Ishikawa (cell line): ENCODE measurements around the gene LBX2.

ENCODE experiments used
- CEBPB ChIP-seq: IDR thresholded peaks from 2 replicates; pipeline ENCODE4 v1.6.1; 2012
- CREB1 ChIP-seq: IDR thresholded peaks from 2 replicates; pipeline ENCODE4 v1.6.1; 2012; ENCODE audit warnings: low read depth
- EGR1 ChIP-seq: IDR thresholded peaks from 2 replicates; pipeline ENCODE4 v1.6.1; 2012
- EP300 ChIP-seq: IDR thresholded peaks from 2 replicates; pipeline ENCODE4 v1.6.1; 2012; ENCODE audit warnings: borderline replicate concordance
- FOXM1 ChIP-seq: IDR thresholded peaks from 2 replicates; pipeline ENCODE4 v1.6.1; 2012; ENCODE audit warnings: low read depth, borderline replicate concordance
- NFIC ChIP-seq: IDR thresholded peaks from 2 replicates; pipeline ENCODE4 v1.6.1; 2012
- RAD21 ChIP-seq: IDR thresholded peaks from 2 replicates; pipeline ENCODE4 v1.6.1; 2012; ENCODE audit warnings: low read depth
- TAF1 ChIP-seq: IDR thresholded peaks from 2 replicates; pipeline ENCODE4 v1.6.1; 2012; ENCODE audit warnings: low read depth, mild to moderate bottlenecking
- TCF12 ChIP-seq: IDR thresholded peaks from 2 replicates; pipeline ENCODE4 v1.6.1; 2012; ENCODE audit warnings: low read depth
- TEAD4 ChIP-seq: IDR thresholded peaks from 2 replicates; pipeline ENCODE4 v1.6.1; 2012
- USF1 ChIP-seq: IDR thresholded peaks from 2 replicates; pipeline ENCODE4 v1.6.1; 2012
- YY1 ChIP-seq: IDR thresholded peaks from 2 replicates; pipeline ENCODE4 v1.6.1; 2012; ENCODE audit warnings: low read depth
- ZBTB7A ChIP-seq: IDR thresholded peaks from 2 replicates; pipeline ENCODE4 v1.6.1; 2012; ENCODE audit warnings: low read depth
- TF ChIP-seq, protein P1 (sequence below): IDR thresholded peaks from 2 replicates; pipeline ENCODE4 v1.6.1; 2012
- TF ChIP-seq, protein P2 (sequence below): IDR thresholded peaks from 2 replicates; pipeline ENCODE4 v1.6.1; 2012; ENCODE audit warnings: low read depth, mild to moderate bottlenecking

LBX2 gene

DNA sequence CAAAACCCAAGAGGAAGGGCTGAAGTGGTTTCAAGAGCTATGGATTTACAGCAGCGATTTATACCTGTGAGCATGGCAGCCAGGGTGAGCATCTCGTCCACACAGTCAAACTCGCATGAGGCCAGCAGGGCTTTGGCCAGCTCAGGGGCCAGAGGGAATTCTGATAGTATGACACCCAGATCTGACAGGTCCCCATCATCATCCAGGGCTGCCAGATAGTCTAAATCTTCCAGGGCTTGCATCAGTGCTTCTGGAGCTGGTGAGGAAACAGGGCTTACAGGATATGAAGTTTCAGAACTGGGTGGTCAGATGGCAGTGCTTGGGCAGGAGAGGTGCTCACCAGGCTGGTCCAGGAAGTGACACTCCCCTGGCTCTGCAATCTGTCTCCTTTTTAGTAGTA, 23.1 kb upstream of the LBX2 start:
- TF ChIP-seq, protein P1, sequence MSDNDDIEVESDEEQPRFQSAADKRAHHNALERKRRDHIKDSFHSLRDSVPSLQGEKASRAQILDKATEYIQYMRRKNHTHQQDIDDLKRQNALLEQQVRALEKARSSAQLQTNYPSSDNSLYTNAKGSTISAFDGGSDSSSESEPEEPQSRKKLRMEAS: no peak
- no peak for TF ChIP-seq EGR1
- no peak for TF ChIP-seq YY1

GRCh38 chr2:74516650-74517049, 17.2 kb upstream of the LBX2 start:
- TF ChIP-seq CEBPB (no peak), YY1 (no peak), NFIC (no peak), TAF1 (no peak), FOXM1 (no peak), CREB1 (no peak), TCF12 (no peak), EP300 (no peak), EGR1 (no peak), TEAD4 (no peak)
- TF ChIP-seq, protein P1: no peak
- TF ChIP-seq, protein P2, sequence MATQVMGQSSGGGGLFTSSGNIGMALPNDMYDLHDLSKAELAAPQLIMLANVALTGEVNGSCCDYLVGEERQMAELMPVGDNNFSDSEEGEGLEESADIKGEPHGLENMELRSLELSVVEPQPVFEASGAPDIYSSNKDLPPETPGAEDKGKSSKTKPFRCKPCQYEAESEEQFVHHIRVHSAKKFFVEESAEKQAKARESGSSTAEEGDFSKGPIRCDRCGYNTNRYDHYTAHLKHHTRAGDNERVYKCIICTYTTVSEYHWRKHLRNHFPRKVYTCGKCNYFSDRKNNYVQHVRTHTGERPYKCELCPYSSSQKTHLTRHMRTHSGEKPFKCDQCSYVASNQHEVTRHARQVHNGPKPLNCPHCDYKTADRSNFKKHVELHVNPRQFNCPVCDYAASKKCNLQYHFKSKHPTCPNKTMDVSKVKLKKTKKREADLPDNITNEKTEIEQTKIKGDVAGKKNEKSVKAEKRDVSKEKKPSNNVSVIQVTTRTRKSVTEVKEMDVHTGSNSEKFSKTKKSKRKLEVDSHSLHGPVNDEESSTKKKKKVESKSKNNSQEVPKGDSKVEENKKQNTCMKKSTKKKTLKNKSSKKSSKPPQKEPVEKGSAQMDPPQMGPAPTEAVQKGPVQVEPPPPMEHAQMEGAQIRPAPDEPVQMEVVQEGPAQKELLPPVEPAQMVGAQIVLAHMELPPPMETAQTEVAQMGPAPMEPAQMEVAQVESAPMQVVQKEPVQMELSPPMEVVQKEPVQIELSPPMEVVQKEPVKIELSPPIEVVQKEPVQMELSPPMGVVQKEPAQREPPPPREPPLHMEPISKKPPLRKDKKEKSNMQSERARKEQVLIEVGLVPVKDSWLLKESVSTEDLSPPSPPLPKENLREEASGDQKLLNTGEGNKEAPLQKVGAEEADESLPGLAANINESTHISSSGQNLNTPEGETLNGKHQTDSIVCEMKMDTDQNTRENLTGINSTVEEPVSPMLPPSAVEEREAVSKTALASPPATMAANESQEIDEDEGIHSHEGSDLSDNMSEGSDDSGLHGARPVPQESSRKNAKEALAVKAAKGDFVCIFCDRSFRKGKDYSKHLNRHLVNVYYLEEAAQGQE: no peak

DNA sequence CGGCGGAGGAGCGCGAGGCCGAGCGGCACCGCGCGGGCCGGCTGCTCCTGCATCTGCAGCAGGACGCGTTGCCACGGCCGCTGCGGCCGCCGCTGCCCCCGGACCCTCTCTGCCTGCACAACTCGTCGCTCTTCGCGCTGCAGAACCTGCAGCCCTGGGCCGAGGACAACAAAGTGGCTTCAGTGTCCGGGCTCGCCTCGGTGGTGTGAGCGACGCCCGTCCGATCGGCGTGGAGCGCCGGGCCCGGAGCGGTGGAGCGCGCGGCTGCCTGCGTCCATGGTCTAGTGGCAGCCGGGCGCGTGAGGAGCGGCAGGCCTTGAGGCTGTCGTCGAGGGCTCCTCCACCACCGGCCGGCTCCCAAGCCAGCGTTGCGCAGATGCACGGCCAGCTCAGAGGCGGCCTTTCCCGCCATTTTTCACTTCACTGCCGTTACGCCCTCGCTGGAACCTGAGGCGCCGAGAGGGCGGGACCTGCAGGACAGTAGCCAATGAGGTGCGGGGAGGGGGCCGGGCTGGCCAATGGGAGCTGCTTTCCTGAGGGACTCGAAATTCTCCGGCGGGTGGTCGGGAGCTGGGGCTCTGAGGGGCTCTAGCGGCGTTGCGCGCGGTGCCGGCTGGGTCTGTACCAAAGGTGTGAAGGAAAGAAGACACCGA, 16.7 kb upstream of the LBX2 start:
- TF ChIP-seq EGR1 (no peak), EP300 (no peak), NFIC (no peak), USF1 (no peak), FOXM1 (no peak), ZBTB7A (no peak), TEAD4 (no peak), RAD21 (no peak), TCF12 (no peak), YY1 (no peak), TAF1 (no peak)
- TF ChIP-seq, protein P2: no peak
- TF ChIP-seq, protein P1: no peak

GRCh38 chr2:74515271-74515980, 16.0 kb upstream of the LBX2 start:
- no peak for TF ChIP-seq CREB1
- no peak for TF ChIP-seq USF1
- no peak for TF ChIP-seq ZBTB7A
- no peak for TF ChIP-seq NFIC
- no peak for TF ChIP-seq EGR1
- TF ChIP-seq TCF12: no peak
- TF ChIP-seq YY1: no peak
- no peak for TF ChIP-seq TAF1
- TF ChIP-seq FOXM1: no peak
- no peak for TF ChIP-seq EP300
- TF ChIP-seq RAD21: no peak
- no peak for TF ChIP-seq CEBPB
- TF ChIP-seq, protein P2: no peak
- TF ChIP-seq, protein P1: no peak
- TF ChIP-seq TEAD4: no peak
